HCT116 (cell line): ENCODE data around the gene LIPN. TPM values are rescaled to one million over a fixed set of nuclear protein-coding genes. Genes with fewer than 3 reads are reported as not detected.

ENCODE experiments used
- ATAC-seq: fragments of 200-7000 bp; cut with Tn5 transposase; 2 replicates; pipeline ENCODE4 v1.9.1; 2020; ENCODE audit warnings: mild to moderate bottlenecking, moderate library complexity
- BruUV-seq: library from RNA; stranded (reverse); fragments of 400-500 nt; replicated peaks from 2 replicates; lab custom pipeline; 2021; lab: Mats Ljungman, UMichigan
- CTCF ChIA-PET: fragments of 300-600 bp; sonication (Branson Sonifier 250); formaldehyde crosslinking; loops from one replicate; lab custom pipeline; 2021; ENCODE audit warnings: antibody characterized with exemption; lab: Charles Lee
- POLR2A ChIA-PET: fragments of 300-600, 350-600 bp; sonication (Branson Sonifier 250); formaldehyde crosslinking; loops from one replicate; lab custom pipeline; 2021; ENCODE audit warnings: antibody characterized with exemption; lab: Charles Lee
- RAD21 ChIA-PET, 2 experiments: fragments of 300-600 bp; sonication (Branson Sonifier 250); formaldehyde crosslinking; loops; one replicate each; lab custom pipeline; 2023; ENCODE audit warnings: low total read pairs in 2 of 2; ENCODE audit not compliant: uncharacterized antibody in 2 of 2, unreplicated experiment in 2 of 2, low non-redundant PET in 1 of 2; lab: Charles Lee
- DNase-seq: peaks from one replicate; pipeline ENCODE4 v3.0.0-alpha.2; 2010; ENCODE audit warnings: low read depth, low spot score
- H2AFZ ChIP-seq: fragments of 200-600 bp; shearing (Covaris generic), sonication (generic); 2 replicates; pipeline ENCODE4 v1.6.1; 2017; ENCODE audit warnings: low read depth, mixed run types, mixed read lengths, antibody characterized with exemption, low read length; ENCODE audit not compliant: poor library complexity, severe bottlenecking
- H3K27ac ChIP-seq: 2 replicates; pipeline ENCODE4 v1.5.1; 2012; ENCODE audit warnings: low read depth, low read length
- H3K27me3 ChIP-seq: fragments of 200-600 bp; sonication (generic); 2 replicates; pipeline ENCODE4 v1.6.1; 2016; ENCODE audit warnings: mixed run types, low read length, mixed read lengths; ENCODE audit not compliant: insufficient read depth
- H3K36me3 ChIP-seq, 2 experiments: fragments of 200-500 bp in 1 of 2; fragments of 200-600 bp in 1 of 2; sonication (Bioruptor generic) in 1 of 2; sonication (generic) in 1 of 2; 2 replicates each; pipeline versions ENCODE4 v1.5.1 to v1.6.1; 2014 to 2016; ENCODE audit warnings: low read length in 2 of 2, inconsistent platforms in 1 of 2, mixed read lengths in 1 of 2, mixed run types in 1 of 2; ENCODE audit not compliant: insufficient read depth in 2 of 2, control insufficient read depth in 1 of 2
- H3K4me1 ChIP-seq, 2 experiments: fragments of 200-600 bp in 1 of 2; sonication (generic) in 1 of 2; 2 replicates each; pipeline versions ENCODE4 v1.5.1 to v1.6.1; 2012 to 2017; ENCODE audit warnings: low read length in 2 of 2, inconsistent platforms in 1 of 2, mild to moderate bottlenecking in 1 of 2, mixed read lengths in 1 of 2, mixed run types in 1 of 2, moderate library complexity in 1 of 2; ENCODE audit not compliant: insufficient read depth in 2 of 2, control insufficient read depth in 1 of 2
- H3K4me2 ChIP-seq: fragments of 200-600 bp; sonication (generic); 2 replicates; pipeline ENCODE4 v1.6.1; 2017; ENCODE audit warnings: mixed run types, low read length, mixed read lengths
- H3K4me3 ChIP-seq, 2 experiments: fragments of 200-600 bp in 1 of 2; sonication (generic) in 1 of 2; replicated peaks in 1 of 2; 2 replicates each; pipeline ENCODE4 v1.5.1; 2011 to 2016; ENCODE audit warnings: low read length in 2 of 2, control low read depth in 1 of 2, low read depth in 1 of 2, mild to moderate bottlenecking in 1 of 2, mixed read lengths in 1 of 2, mixed run types in 1 of 2
- H3K79me2 ChIP-seq: fragments of 200-600 bp; sonication (generic); 2 replicates; pipeline ENCODE4 v1.6.1; 2017; ENCODE audit warnings: mild to moderate bottlenecking, mixed run types, low read length, moderate library complexity, mixed read lengths; ENCODE audit not compliant: insufficient read depth
- H3K9ac ChIP-seq: fragments of 200-600 bp; sonication (generic); 2 replicates; pipeline ENCODE4 v1.6.1; 2016; ENCODE audit warnings: low read length, mixed read lengths
- H3K9me2 ChIP-seq: fragments of 200-600 bp; sonication (generic), shearing (Covaris generic); 2 replicates; pipeline ENCODE4 v1.6.1; 2017; ENCODE audit warnings: mixed run types, mild to moderate bottlenecking, moderate library complexity; ENCODE audit not compliant: insufficient read depth
- H3K9me3 ChIP-seq, 2 experiments: fragments of 200-500 bp in 1 of 2; fragments of 200-600 bp in 1 of 2; sonication (Bioruptor generic) in 1 of 2; sonication (generic) in 1 of 2; 2 replicates each; pipeline ENCODE4 v1.6.1; 2014 to 2017; ENCODE audit warnings: low read length in 2 of 2, mixed read lengths in 2 of 2, inconsistent platforms in 1 of 2, low read depth in 1 of 2, mild to moderate bottlenecking in 1 of 2, mixed run types in 1 of 2, moderate library complexity in 1 of 2; ENCODE audit not compliant: control insufficient read depth in 1 of 2, insufficient read depth in 1 of 2
- H4K20me1 ChIP-seq: fragments of 200-600 bp; sonication (generic), shearing (Covaris generic); 2 replicates; pipeline ENCODE4 v1.6.1; 2017; ENCODE audit warnings: mixed run types, mild to moderate bottlenecking, moderate library complexity; ENCODE audit not compliant: insufficient read depth
- CBX3 ChIP-seq: IDR thresholded peaks from 2 replicates; pipeline ENCODE4 v1.6.1; 2012; ENCODE audit warnings: low read depth
- CEBPB ChIP-seq: IDR thresholded peaks from 2 replicates; pipeline ENCODE4 v1.6.1; 2012; ENCODE audit warnings: low read depth
- EGR1 ChIP-seq: IDR thresholded peaks from 2 replicates; pipeline ENCODE4 v1.6.1; 2012; ENCODE audit warnings: low read depth
- ELF1 ChIP-seq: IDR thresholded peaks from 2 replicates; pipeline ENCODE4 v1.6.1; 2012; ENCODE audit warnings: low read depth, borderline replicate concordance
- EZH2 ChIP-seq: fragments of 200-600 bp; sonication (generic); IDR thresholded peaks from 2 replicates; pipeline ENCODE4 v1.6.1; 2017; ENCODE audit warnings: antibody characterized with exemption, mixed run types
- EZH2phosphoT487 ChIP-seq: fragments of 200-600 bp; IDR thresholded peaks from 2 replicates; pipeline ENCODE4 v1.6.1; 2018; ENCODE audit warnings: antibody characterized with exemption, borderline replicate concordance
- FOSL1 ChIP-seq: IDR thresholded peaks from 2 replicates; pipeline ENCODE4 v1.6.1; 2012; ENCODE audit warnings: low read depth
- JUND ChIP-seq: IDR thresholded peaks from 2 replicates; pipeline ENCODE4 v1.6.1; 2012
- POLR2A ChIP-seq: IDR thresholded peaks from 2 replicates; pipeline ENCODE4 v1.7.0; 2011; ENCODE audit warnings: borderline replicate concordance; ENCODE audit not compliant: insufficient read depth, insufficient read length; ENCODE audit errors: extremely low read depth
- POLR2AphosphoS5 ChIP-seq: IDR thresholded peaks from 2 replicates; pipeline ENCODE4 v1.6.1; 2011; ENCODE audit warnings: mild to moderate bottlenecking, low read depth, low read length, moderate library complexity
- RAD21 ChIP-seq: IDR thresholded peaks from 2 replicates; pipeline ENCODE4 v1.6.1; 2012; ENCODE audit warnings: low read depth, mild to moderate bottlenecking
- REST ChIP-seq: IDR thresholded peaks from 2 replicates; pipeline ENCODE4 v1.6.1; 2012; ENCODE audit warnings: low read depth
- SP1 ChIP-seq: IDR thresholded peaks from 2 replicates; pipeline ENCODE4 v1.6.1; 2012; ENCODE audit warnings: low read depth
- SRF ChIP-seq: IDR thresholded peaks from 2 replicates; pipeline ENCODE4 v1.6.1; 2012; ENCODE audit warnings: low read depth
- YY1 ChIP-seq: IDR thresholded peaks from 2 replicates; pipeline ENCODE4 v1.6.1; 2011; ENCODE audit warnings: low read length, low read depth, moderate library complexity, mild to moderate bottlenecking; ENCODE audit not compliant: insufficient replicate concordance; ENCODE audit errors: extremely low read depth
- ZNF274 ChIP-seq: fragments of 200-500 bp; sonication (Bioruptor generic); IDR thresholded peaks from 2 replicates; pipeline ENCODE4 v1.6.1; 2014; ENCODE audit warnings: mild to moderate bottlenecking, low read depth, low read length, inconsistent platforms
- intact Hi-C: fragments of 100-400 bp; cut with micrococcal nuclease; formaldehyde crosslinking; loops from 2 replicates; pipeline ENCODE4 v1.10.0; 2022
- total RNA-seq: library from RNA; stranded (reverse); gene quantifications from one replicate; pipeline ENCODE4 v1.2.1, GENCODE V29; 2021; ENCODE audit not compliant: unreplicated experiment
- TF ChIP-seq, protein P1 (sequence below): IDR thresholded peaks from 2 replicates; pipeline ENCODE4 v1.6.1; 2012
- TF ChIP-seq, protein P2 (sequence below): IDR thresholded peaks from 2 replicates; pipeline ENCODE4 v1.6.1; 2011; ENCODE audit warnings: mild to moderate bottlenecking, low read length, moderate library complexity; ENCODE audit not compliant: insufficient replicate concordance; ENCODE audit errors: extremely low read depth
- TF ChIP-seq, protein P3 (sequence below), 3 experiments: fragments of 200-600 bp in 1 of 3; sonication (generic) in 1 of 3; IDR thresholded peaks in 2 of 3; conservative IDR thresholded peaks in 1 of 3; 2 replicates each; pipeline ENCODE4 v1.5.1; 2012 to 2017; ENCODE audit warnings: low read depth in 2 of 3, low read length in 2 of 3, antibody characterized with exemption in 1 of 3, borderline replicate concordance in 1 of 3, control low read depth in 1 of 3, mild to moderate bottlenecking in 1 of 3, mixed read lengths in 1 of 3, mixed run types in 1 of 3, moderate library complexity in 1 of 3; ENCODE audit not compliant: insufficient read depth in 1 of 3

The LIPN gene
- total RNA-seq, 1 experiment from 2014 or later: not detected

DNA sequence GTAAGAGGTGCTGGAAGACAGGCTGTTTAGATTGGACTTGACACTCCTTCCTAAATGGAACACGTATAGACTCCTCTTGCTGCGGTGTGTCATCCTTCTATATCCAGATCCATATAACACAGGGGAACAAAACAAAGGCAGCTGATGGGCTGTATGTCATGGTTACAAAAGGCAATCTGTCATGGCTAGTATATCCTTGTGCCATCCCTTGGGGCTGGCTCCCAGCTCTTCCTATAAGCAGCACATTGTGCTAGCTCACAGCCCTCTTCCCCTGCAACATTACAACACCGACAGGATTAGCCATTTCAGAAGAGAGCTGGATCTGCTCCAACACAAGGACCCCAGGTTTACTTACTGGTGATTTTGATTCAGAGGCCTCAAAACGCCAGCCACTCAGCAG, 38.4 kb upstream of the LIPN start:
- no TSS peak for BruUV-seq

More for the DNA sequence above, 38.4 kb upstream of the LIPN start:
- H3K9ac ChIP-seq: no peak overlapping the region
- no peak for ATAC-seq
- no peak overlapping the region for H3K4me3 ChIP-seq
- intact Hi-C loops: no loop called here
- no peak overlapping the region for H3K4me2 ChIP-seq
- CTCF ChIA-PET: interaction anchor here (0.5 kb wide), 1 partner anchor 334 kb away, joined by 3 read pairs; no protein-coding TSS in a partner anchor
- H3K9me3 ChIP-seq: no peaks in the 10 kb centered on the region
- DNase-seq: no peak
- H3K79me2 ChIP-seq: no peaks in the 10 kb centered on the region
- no peaks in the 10 kb centered on the region for H4K20me1 ChIP-seq
- H3K4me1 ChIP-seq: no peaks in the 10 kb centered on the region
- no peak overlapping the region for H3K27ac ChIP-seq
- no peaks in the 10 kb centered on the region for H3K27me3 ChIP-seq
- H2AFZ ChIP-seq: no peak overlapping the region
- H3K36me3 ChIP-seq: no peaks in the 10 kb centered on the region
- H3K9me2 ChIP-seq: no peaks in the 10 kb centered on the region
- RAD21 ChIA-PET: no interaction called here
- no peak for TF ChIP-seq POLR2AphosphoS5
- no peak for TF ChIP-seq RAD21
- TF ChIP-seq CEBPB: no peak
- no peak for TF ChIP-seq YY1
- TF ChIP-seq CBX3: no peak
- TF ChIP-seq FOSL1: no peak
- no peak for TF ChIP-seq SRF
- TF ChIP-seq, protein P1, sequence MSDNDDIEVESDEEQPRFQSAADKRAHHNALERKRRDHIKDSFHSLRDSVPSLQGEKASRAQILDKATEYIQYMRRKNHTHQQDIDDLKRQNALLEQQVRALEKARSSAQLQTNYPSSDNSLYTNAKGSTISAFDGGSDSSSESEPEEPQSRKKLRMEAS: no peak
- no peak for TF ChIP-seq SP1
- TF ChIP-seq POLR2A: no peak
- no peak for TF ChIP-seq ELF1
- no peak for TF ChIP-seq ZNF274
- TF ChIP-seq, protein P2, sequence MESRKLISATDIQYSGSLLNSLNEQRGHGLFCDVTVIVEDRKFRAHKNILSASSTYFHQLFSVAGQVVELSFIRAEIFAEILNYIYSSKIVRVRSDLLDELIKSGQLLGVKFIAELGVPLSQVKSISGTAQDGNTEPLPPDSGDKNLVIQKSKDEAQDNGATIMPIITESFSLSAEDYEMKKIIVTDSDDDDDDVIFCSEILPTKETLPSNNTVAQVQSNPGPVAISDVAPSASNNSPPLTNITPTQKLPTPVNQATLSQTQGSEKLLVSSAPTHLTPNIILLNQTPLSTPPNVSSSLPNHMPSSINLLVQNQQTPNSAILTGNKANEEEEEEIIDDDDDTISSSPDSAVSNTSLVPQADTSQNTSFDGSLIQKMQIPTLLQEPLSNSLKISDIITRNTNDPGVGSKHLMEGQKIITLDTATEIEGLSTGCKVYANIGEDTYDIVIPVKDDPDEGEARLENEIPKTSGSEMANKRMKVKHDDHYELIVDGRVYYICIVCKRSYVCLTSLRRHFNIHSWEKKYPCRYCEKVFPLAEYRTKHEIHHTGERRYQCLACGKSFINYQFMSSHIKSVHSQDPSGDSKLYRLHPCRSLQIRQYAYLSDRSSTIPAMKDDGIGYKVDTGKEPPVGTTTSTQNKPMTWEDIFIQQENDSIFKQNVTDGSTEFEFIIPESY: no peak
- TF ChIP-seq EGR1: no peak
- no peak for TF ChIP-seq JUND
- TF ChIP-seq, protein P3, sequence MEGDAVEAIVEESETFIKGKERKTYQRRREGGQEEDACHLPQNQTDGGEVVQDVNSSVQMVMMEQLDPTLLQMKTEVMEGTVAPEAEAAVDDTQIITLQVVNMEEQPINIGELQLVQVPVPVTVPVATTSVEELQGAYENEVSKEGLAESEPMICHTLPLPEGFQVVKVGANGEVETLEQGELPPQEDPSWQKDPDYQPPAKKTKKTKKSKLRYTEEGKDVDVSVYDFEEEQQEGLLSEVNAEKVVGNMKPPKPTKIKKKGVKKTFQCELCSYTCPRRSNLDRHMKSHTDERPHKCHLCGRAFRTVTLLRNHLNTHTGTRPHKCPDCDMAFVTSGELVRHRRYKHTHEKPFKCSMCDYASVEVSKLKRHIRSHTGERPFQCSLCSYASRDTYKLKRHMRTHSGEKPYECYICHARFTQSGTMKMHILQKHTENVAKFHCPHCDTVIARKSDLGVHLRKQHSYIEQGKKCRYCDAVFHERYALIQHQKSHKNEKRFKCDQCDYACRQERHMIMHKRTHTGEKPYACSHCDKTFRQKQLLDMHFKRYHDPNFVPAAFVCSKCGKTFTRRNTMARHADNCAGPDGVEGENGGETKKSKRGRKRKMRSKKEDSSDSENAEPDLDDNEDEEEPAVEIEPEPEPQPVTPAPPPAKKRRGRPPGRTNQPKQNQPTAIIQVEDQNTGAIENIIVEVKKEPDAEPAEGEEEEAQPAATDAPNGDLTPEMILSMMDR (IDR thresholded peaks at IDR 0.05 in 2 of 3, conservative IDR thresholded peaks at IDR 0.05 in 1 of 3; ENCODE audit: borderline replicate concordance in 1 of 3, insufficient read depth in 1 of 3, low read depth in 2 of 3, low read length in 2 of 3): no peak
- TF ChIP-seq REST: no peak
- TF ChIP-seq EZH2phosphoT487: no peak
- TF ChIP-seq EZH2: no peak
- TF ChIP-seq, all 23 proteins: peak for 0
- POLR2A ChIA-PET: no interaction called here
